GM19035 (cell line): ENCODE data around the gene GRK7.
"Not testable (repeated sequence)": the region's sequence is repeated elsewhere in the genome, so short reads cannot be mapped to it uniquely, and the experiment has no call there.

Experiments used
- ATAC-seq: cut with Tn5 transposase; IDR thresholded peaks from one replicate; pipeline ENCODE4 v1.9.1; 2021; ENCODE audit not compliant: unreplicated experiment

GRK7 gene

DNA sequence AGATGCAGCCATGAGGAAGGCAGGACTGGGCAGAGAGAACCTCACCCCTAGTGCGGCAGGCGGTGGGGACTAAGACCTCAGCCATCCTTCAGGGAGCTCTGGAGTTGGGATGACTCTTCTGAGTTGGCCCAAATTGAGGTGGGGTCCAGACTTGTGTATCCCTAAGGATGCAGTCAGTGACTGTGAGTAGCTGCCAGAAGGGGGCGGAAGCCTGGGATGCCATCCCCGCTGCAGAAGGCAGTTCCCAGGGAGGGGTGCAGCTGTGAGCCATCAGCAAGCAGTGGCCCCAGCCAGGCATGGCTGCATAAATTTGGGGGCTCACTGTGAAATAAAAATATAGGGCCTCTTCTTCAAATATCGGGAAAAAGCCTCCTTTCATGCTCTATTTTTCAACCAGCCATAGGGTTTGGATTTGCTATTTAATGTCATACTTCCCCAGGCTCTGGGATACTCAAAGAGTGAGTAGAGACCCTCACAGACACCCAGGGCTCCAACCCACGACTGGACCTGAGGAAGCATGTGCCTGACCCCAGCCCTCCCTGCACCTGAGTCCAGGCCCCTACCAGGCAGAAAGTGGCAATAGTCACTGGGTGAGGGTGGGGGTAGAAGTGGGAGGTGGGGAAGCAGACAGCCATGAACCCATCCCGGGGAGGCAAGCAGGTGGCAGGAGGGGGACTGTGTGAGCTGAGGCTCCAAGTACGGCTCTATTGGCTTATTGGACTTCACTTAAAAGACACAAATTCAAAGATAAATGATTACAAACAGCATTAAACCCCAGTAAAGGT, 30.5 kb downstream of the GRK7 start:
- ATAC-seq: no peak

DNA sequence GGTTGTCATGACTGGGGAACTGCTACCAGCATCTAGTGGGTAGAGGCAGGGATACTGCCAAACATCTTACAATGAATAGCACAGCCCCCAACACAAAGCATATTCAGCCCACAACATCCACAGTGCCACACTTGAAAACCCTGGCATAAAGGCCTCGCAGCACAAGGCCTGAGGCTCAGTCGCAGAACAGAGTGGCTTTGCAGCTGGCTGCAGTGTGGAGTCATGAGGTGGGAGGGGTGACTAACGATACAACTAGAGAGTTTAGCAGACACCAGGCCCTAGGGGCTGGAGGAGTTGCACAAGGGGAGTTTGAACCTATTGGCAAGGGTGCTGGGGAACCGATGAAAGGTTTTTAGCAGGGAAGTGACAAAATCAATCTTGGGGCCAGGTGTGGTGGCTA, 32.1 kb downstream of the GRK7 start:
- ATAC-seq: no peak

DNA sequence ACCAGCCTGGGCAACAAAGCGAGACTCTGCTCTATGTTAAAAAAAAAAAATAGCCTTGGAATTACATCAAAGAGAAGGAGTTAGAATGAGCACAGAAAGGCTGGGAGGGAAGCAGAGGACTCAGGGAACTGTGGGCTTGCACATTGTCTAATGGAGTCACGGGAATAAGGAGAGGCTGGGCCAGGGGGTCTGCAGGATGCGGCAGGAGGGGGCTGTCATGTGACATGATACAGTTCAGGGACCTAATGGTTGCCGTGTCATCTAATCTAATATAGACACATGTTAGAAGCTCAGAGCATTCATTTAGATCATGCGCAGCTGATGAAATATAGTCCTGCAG, 32.5 kb downstream of the GRK7 start:
- no peak for ATAC-seq

DNA sequence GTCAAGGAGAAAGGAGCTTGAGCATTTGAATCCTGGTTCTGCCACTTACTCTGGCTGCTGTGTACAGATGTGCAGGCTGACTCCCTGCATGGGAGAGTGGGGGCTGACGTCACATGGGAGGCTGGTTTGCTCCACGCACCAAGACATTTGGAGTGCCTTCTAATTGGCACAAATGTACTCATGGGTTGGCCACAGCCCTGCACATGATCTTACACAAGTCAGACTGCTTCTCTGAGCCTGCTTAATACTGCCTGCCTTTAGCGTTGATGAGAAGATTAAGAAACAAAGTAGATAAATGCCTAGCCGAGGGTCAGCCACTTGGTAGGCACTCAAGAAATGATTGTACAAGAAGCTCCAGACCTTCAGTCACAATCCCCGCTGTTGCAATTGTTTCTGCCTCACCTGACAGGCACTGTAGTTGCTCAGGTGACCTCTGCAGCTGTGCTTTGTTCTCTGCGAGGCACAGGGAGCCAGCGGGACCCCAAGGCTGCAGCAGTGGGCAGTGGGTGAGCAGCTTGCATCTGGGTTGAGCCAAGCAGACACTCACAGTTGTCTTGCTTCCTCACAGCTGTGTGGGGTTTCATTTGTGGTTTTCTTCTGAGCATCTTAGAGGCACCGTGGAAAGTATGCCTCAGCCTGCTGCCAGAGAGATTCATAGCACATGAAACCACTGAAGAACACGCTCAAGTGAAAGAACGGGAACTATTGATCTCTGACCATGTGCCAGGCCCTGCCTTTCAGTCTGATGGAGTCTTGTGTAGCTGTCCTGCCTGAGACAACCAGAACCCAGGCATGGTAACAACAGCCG, 33.1 kb downstream of the GRK7 start:
- peak; percentile 94 for ATAC-seq

DNA sequence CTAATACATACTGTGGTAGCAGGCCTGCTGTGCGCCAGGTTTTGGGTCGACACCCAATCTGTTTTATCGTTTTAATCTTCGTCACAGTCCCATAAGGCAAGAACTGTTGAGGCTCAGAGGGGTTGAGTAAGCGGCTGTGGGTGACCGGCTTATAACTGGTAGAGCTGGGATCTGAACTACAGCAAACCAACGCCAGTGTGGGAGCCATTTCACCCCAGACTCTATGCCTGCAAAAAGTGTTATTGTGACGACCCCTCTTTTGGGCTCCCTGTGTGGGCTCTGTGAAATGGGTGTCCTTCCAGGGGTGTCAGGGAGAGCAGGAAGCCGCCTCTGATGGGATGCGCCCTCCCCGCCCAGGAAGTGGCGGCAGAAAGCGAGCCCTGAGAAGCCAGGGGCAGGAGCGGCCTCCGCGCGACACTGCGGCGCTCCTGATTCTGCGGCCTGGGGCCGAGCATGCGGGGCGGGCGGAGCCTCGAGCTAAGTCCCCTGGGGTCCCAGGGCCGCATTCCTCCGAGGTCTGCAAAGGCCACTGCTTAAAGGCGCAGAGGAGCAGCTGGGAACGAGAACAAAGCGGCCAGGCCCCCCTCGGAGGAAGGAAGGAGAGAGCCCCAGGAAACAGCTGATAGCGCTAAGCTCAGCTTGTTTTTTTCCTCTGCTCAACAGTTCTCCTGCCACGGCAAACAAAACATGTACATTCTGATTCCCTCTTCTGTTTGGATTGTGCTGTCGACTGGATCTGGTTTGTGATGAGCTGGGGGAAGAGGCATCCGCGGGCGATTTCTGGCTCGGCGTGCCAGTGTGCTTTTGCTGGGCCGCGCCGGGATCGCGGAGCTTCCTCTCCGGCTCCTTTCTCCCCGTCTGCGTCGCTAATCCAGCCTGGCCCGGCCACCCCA, 33.9 kb downstream of the GRK7 start:
- ATAC-seq: peak; percentile 11

DNA sequence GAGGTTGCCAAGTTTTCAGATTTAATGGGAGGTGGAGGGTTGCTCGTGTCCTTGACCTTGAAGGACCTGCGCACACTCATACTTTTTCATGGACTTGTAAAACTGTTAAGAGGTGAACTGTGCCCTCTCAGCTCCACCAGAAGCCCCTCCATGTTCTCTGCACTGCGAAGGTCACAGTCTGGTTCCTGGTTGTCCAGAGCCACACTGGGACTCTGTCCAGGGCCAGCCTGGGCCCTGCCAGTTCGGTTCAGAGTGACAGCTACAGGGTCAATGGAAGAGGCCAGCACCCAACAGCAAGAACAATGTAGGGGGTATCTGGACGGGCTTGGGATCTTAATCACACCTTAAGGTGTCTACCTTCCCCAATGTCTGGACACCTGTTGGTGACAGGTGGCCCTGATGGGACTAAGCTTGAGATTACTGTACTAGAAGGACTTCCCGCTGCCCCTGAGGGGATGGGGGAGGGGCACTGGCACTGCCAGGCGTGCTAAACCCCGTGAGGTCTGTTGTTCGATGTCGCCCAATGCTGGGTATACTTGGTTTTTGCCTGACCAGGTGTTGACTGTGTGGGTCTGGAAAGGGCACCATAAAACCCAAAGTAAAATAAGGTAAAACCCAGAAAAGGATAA, 34.7 kb downstream of the GRK7 start:
- ATAC-seq: no peak

DNA sequence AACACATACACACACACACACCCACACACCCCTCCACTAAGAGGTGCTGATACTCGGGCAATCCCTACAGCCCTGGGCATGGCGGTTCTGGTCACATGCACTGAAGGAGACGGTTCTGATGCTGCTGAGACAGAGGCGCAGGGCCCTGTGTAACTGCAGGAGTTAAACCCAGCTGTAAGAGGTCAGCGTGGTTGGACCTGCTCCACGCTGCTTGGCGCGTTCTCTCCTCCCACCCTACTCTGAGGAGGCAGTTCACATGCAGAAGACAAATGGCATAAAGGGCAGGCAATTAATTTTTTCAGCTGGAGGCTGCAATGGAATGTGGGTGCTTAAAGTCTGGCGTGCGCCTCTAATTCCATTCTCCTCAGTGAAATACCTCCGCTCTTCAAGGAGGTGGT, 35.2 kb downstream of the GRK7 start:
- no peak for ATAC-seq

- ATAC-seq: no peak
These were observed 39.3 kb downstream of the GRK7 start for GRCh38 chr3:141802316-141803077.

GRCh38 chr3:141803538-141803937, 40.3 kb downstream of the GRK7 start:
- ATAC-seq: not testable (repeated sequence)

DNA sequence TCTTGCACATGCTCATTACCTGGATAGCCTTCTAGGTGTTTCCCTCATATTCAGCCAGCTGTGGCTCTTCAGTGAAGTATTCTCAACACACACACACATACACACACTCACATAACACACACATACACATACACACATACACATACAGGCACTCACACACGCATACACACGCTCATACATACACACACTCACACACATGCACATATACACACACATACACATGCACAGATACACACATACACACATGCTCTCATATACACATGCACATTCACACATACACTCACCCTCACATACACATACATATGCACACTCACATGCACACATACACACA, 41.2 kb downstream of the GRK7 start:
- ATAC-seq: no peak

- ATAC-seq: no peak
These were observed 41.8 kb downstream of the GRK7 start for GRCh38 chr3:141804778-141805639.

DNA sequence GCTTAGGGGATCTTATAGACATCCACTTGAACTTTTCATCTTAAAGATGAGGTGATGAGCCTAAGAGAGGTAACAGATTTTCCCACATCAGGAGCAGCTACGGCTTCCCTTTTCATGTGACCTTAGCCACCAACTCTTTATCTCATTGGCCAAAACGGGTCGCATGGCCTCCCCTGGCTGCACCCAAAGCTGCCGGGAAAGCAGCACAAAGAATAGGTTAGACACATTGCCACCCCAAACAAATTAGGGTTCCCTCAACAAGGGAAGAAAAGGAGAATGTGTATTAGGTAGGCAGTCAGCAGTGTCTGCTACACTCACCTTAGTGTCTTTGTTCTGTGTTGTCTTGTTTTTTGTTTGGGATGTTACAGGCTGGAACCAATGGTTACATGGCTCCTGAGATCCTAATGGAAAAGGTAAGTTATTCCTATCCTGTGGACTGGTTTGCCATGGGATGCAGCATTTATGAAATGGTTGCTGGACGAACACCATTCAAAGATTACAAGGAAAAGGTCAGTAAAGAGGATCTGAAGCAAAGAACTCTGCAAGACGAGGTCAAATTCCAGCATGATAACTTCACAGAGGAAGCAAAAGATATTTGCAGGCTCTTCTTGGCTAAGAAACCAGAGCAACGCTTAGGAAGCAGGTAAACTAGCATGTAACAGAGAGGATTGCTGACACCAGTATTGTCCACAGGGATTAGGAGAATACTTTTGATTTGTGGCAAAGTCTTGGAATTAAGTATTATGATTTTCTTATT, 44.2 kb downstream of the GRK7 start:
- ATAC-seq: no peak

- no peak for ATAC-seq
These were observed 45.4 kb downstream of the GRK7 start for GRCh38 chr3:141808586-141808985.

DNA sequence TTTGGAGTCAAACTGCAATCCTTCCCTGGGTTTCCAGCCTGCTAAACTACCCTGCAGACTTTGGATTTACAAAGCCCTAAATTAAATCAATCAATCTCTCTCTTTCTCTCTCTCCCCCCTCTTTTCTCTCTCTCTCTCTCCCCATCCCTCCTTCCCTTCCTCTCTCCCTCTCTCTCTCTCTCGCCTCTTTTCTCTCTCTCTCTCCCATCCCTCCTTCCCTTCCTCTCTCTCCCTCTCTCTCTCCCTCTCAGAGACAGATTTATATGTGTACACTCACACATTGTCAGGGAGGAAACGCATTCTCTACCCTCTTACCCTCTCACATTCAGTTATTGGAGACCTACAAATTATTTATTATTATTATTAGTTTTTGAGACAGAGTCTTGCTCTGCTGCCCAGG, 47.0 kb downstream of the GRK7 start:
- no peak for ATAC-seq

DNA sequence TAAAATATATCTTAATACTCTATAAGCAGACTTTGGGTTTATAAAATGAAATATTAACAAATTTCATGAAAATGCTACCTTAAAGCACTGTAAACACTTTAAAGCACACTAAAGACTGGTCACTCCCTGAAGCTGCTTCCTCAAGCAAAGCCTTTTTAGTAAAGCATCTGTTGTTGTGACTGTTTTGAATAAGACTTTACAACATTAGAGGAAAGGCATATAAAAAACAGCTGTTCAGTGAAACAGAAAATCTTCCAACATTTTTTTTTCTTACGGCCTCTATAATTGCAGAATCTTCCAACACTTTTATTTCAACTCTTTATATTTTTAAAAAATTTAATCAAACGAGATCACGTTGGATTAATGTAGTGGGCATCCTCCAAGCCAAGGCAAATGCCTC, 48.1 kb downstream of the GRK7 start:
- ATAC-seq: no peak

GRCh38 chr3:141812084-141812483, 48.9 kb downstream of the GRK7 start:
- ATAC-seq: no peak

- ATAC-seq: no peak
These were observed 49.4 kb downstream of the GRK7 start for GRCh38 chr3:141812586-141812985.
